Renal cortical epithelial cell (primary cell): Measurements from ENCODE around the gene TMEM255B. TPM values are rescaled to one million over a fixed set of nuclear protein-coding genes. Genes with fewer than 3 reads are reported as not detected.
"Not testable (repeated sequence)": the region's sequence is repeated elsewhere in the genome, so short reads cannot be mapped to it uniquely, and the experiment has no call there.

ENCODE experiments used
- DNase-seq: peaks from one replicate; pipeline ENCODE4 v3.0.0-alpha.2; 2011; ENCODE audit warnings: low read depth
- total RNA-seq: library from RNA; depleted of rRNA; stranded (reverse); fragments of >200 nt; gene quantifications from 2 replicates; pipeline ENCODE4 v1.2.3, GENCODE V29; 2014

The TMEM255B gene
- total RNA-seq, 1 donor from 2014 or later = 3.3 TPM

- DNase-seq = no peak
Measured at GRCh38 chr13:113748101-113748861, 10.7 kb upstream of the TMEM255B start.

GRCh38 chr13:113748862-113749451 lies 10.1 kb upstream of the TMEM255B start:
- no peak for DNase-seq

DNA sequence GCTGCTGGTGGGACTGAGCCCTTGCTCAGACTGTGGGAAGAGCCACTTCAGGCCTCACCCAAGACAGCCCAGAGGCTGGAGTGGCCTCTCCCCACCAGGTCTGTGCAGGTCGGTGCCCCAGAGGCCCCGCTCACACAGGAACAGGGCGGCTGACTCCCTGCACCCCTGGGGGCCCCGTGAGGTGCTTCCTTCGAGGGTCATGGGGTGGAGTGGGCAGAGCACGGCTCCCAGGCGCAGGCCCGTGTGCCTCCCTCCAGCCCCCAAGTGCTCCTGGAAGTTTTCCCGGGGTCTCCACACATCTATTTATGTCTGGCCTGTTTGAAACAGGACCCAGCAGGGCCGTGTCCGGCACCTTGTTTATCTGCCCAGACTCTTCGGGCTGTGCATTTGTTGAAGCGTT lies 9.5 kb upstream of the TMEM255B start:
- no peak for DNase-seq

DNA sequence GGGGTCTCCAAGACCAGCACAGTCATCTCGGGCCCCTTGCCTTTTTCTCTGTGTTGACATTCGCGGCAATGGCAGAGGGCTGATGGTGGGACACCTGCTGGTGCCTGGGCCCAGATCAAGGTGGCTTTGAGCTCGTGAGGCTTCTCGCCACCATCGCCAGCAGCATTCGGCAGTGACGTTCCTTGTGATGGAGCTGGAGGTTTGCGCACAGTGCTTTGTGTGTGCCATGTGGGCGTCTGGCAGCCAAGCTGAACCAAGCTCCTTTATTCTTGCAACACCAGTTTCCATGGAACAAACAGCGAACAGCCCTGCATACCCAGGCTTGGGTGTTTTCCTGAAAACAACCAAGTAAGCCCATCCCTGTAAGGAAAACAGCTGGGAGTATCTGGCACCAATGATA lies 9.1 kb upstream of the TMEM255B start:
- no peak for DNase-seq

GRCh38 chr13:113750554-113751399 lies 8.2 kb upstream of the TMEM255B start:
- no peak for DNase-seq

DNA sequence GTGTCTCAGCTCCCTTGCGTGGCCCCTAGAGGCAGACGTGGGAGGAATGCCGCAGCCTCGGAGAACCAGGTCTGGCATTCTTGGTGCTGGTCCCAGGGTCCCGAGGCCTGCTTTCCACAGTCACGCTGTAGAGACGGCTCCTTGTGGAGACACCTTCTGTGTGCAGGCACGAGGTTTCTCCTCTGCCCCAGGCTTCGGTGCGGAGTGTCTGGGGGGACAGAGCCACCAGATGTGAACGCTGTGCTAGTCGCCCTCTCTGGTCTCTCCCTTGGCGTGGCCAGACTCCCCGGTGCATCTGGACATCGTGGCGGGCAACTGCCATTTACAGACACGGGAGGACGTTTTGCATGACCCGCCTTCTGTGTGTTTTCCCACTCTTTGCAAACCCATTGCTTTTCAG lies 7.5 kb upstream of the TMEM255B start:
- no peak for DNase-seq

DNA sequence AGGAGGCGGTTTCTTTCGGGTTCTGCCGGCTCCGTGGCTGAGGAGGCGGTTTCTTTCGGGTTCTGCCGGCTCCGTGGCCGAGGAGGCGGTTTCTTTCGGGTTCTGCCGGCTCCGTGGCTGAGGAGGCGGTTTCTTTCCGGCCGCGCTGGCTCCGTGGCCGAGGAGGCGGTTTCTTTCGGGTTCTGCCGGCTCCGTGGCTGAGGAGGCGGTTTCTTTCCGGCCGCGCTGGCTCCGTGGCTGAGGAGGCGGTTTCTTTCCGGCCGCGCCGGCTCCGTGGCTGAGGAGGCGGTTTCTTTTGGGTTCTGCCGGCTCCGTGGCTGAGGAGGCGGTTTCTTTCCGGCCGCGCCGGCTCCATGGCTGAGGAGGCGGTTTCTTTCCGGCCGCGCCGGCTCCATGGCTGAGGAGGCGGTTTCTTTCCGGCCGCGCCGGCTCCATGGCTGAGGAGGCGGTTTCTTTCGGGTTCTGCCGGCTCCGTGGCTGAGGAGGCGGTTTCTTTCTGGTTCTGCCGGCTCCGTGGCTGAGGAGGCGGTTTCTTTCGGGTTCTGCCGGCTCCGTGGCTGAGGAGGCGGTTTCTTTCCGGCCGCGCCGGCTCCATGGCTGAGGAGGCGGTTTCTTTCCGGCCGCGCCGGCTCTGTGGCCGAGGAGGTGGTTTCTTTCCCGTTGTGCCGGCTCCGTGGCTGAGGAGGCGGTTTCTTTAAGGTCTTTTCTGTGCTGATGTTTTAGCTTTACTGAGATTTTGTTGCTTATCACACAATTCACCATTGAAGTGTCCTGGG lies 6.6 kb upstream of the TMEM255B start:
- DNase-seq = not testable (repeated sequence)

DNA sequence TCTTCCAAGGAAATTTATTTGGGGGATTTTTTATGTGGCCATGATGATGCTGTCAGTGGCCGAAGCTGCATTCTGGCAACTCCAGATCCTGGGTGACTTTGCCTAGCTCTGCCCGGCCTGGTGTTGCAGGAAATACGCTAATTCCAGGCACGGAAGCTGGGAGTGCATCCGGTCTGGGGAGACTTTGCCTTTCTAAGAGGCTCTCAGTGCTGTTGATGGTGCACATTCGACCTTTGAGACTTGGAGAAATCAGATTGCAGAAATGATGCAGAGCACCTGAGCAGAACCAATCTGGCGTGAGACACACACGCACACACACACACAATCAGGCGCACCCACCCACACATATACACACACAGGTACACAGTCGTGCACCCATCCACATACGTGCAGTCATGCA lies 5.9 kb upstream of the TMEM255B start:
- DNase-seq = no peak

- no peak for DNase-seq
Measured at GRCh38 chr13:113754242-113754641, 4.8 kb upstream of the TMEM255B start.

GRCh38 chr13:113754691-113755090 lies 4.3 kb upstream of the TMEM255B start:
- no peak for DNase-seq

GRCh38 chr13:113756441-113757097 lies 2.5 kb upstream of the TMEM255B start:
- no peak for DNase-seq

- no peak for DNase-seq
Measured at GRCh38 chr13:113759525-113760137, 605 bp downstream of the TMEM255B start.

GRCh38 chr13:113761136-113761535 lies 2.1 kb downstream of the TMEM255B start:
- DNase-seq = no peak

DNA sequence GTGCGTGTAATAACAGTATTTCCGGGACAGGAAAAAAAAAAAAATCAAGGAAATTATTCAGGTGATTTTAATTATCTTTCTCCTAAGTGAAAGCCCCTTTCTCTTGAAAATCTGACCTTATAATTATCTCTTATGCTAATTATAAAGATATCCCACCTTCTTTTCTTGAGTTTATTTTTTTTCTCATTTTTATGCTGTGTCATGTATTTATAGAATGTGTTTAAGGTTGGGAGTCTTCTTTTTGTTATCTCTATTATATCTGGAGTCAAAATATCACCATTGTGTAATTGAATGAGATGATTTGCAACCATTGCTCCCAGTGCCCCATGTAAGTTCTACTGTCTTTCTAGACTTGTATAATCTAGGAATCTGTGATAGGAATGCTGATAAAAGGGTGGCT lies 3.0 kb downstream of the TMEM255B start:
- no peak for DNase-seq

- no peak for DNase-seq
Measured at GRCh38 chr13:113762538-113762937, 3.5 kb downstream of the TMEM255B start.

DNA sequence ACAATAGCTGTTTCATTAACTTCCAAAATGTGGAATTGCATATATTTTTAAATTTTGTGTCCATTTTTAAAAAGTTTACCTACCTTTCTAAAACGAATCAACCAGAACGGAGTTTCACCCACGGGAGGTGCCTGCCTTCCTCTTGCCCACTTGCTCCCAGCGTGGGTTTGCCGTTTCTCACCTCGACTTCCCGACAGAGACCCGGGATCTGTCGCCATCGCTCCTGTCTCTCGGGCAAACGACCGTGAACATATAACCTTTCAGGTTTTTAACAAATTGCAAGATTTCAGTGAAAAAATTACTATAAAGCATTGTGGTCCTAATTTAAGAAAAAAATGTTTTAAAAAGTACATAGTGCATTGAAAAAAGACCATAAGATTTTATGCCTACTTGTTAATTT lies 4.2 kb downstream of the TMEM255B start:
- no peak for DNase-seq

DNA sequence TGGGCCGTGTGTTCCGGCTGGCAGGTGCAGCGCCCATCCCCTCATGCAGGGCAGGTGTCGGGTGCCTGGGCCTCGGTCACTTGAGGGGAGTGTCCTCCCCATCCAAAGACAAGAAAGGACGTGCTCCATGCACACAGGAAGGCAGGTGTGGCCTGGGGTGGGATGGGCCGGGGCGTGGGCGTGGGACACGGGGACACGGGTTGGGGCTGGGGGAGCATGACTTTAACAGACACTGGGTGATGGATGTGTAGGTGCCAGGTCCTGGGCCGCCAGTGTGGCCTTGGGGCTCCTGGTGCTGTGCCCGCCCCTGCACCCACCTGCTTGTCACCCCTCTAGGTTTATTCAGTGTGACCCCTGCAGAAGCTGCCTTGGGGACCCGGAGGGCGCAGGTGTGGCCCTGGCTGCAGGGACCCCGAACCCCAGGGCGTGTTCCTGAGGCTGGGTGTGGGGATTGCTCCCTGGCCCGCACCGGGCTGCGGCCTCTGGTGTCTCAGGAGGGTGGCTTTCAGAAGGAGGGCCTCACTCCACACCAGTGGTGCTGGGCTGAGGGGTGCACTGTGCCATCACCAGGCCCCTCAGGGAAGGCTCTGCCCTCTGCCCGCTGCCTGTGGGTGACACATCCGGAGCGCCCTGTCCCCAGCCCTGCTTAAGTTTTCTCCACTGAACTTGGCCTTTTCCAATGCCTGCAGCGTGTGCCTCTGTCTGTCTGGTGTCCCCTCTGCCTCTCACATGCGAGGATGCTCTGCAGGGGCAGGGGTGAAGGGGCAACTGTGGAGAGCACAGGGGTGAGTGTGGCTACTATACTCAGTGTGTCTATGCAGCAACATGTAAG lies 5.2 kb downstream of the TMEM255B start:
- no peak for DNase-seq

GRCh38 chr13:113764793-113765563 lies 6.0 kb downstream of the TMEM255B start:
- no peak for DNase-seq

- DNase-seq = no peak
Measured at GRCh38 chr13:113765564-113765910, 6.5 kb downstream of the TMEM255B start.
